GM23248 (cell line): ENCODE data around the gene ORC2. TPM values are rescaled to one million over a fixed set of nuclear protein-coding genes. Genes with fewer than 3 reads are reported as not detected.

Experiments used
- DNase-seq: peaks from one replicate; pipeline ENCODE4 v3.0.0-alpha.2; 2015
- H2AFZ ChIP-seq: fragments of 200-600 bp; sonication (generic); 2 replicates; pipeline ENCODE4 v1.6.1; 2016; ENCODE audit warnings: antibody characterized with exemption
- H3F3A ChIP-seq: fragments of 200-600 bp; sonication (generic); 2 replicates; pipeline ENCODE4 v1.6.1; 2016; ENCODE audit warnings: mild to moderate bottlenecking, antibody characterized with exemption, mixed run types; ENCODE audit not compliant: insufficient read depth
- H3K27ac ChIP-seq: fragments of 200-600 bp; sonication (generic); 2 replicates; pipeline ENCODE4 v1.5.1; 2016; ENCODE audit warnings: mild to moderate bottlenecking
- H3K27me3 ChIP-seq: fragments of 200-600 bp; sonication (generic); replicated peaks from 2 replicates; pipeline ENCODE4 v1.6.1; 2016; ENCODE audit warnings: mild to moderate bottlenecking; ENCODE audit not compliant: insufficient read depth
- H3K36me3 ChIP-seq: fragments of 200-600 bp; sonication (generic); 2 replicates; pipeline ENCODE4 v1.6.1; 2016; ENCODE audit warnings: low read depth, mild to moderate bottlenecking
- H3K4me1 ChIP-seq: fragments of 200-600 bp; sonication (generic); 2 replicates; pipeline ENCODE4 v1.6.1; 2016; ENCODE audit warnings: mild to moderate bottlenecking; ENCODE audit not compliant: insufficient read depth
- H3K4me2 ChIP-seq: fragments of 200-600 bp; sonication (generic); one replicate; pipeline ENCODE4 v1.6.1; 2016; ENCODE audit warnings: mild to moderate bottlenecking; ENCODE audit not compliant: unreplicated experiment
- H3K4me3 ChIP-seq: fragments of 200-600 bp; sonication (generic); 2 replicates; pipeline ENCODE4 v1.5.1; 2016; ENCODE audit warnings: mild to moderate bottlenecking
- H3K79me2 ChIP-seq: fragments of 200-600 bp; sonication (generic); 2 replicates; pipeline ENCODE4 v1.6.1; 2016; ENCODE audit warnings: mild to moderate bottlenecking; ENCODE audit not compliant: insufficient read depth
- H3K9ac ChIP-seq: fragments of 200-600 bp; sonication (generic); 2 replicates; pipeline ENCODE4 v1.6.1; 2016; ENCODE audit warnings: mild to moderate bottlenecking
- H3K9me2 ChIP-seq: fragments of 200-600 bp; sonication (generic); 2 replicates; pipeline ENCODE4 v1.6.1; 2016; ENCODE audit warnings: mixed run types, mild to moderate bottlenecking, moderate library complexity; ENCODE audit not compliant: insufficient read depth
- H3K9me3 ChIP-seq: fragments of 200-600 bp; sonication (generic); one replicate; pipeline ENCODE4 v1.6.1; 2017; ENCODE audit warnings: low read depth
- H4K20me1 ChIP-seq: fragments of 200-600 bp; sonication (generic); 2 replicates; pipeline ENCODE4 v1.6.0; 2016; ENCODE audit not compliant: insufficient read depth
- EZH2 ChIP-seq: fragments of 200-600 bp; sonication (generic); IDR thresholded peaks from 2 replicates; pipeline ENCODE4 v1.6.1; 2018; ENCODE audit warnings: antibody characterized with exemption, mild to moderate bottlenecking; ENCODE audit not compliant: insufficient read depth, poor library complexity, severe bottlenecking
- EZH2phosphoT487 ChIP-seq: fragments of 200-600 bp; sonication (generic); IDR thresholded peaks from 2 replicates; pipeline ENCODE4 v1.6.1; 2018; ENCODE audit warnings: antibody characterized with exemption, moderate library complexity, mild to moderate bottlenecking, low read depth; ENCODE audit not compliant: insufficient read depth
- WGBS, 2 experiments: methylation state at CpG; one replicate each; pipeline ENCODE4 v1.1.6; 2015 to 2017; ENCODE audit warnings: low lambda C conversion rate in 2 of 2, low coverage in 1 of 2; ENCODE audit errors: missing lambda C conversion rate in 2 of 2; 5-methylcytosine and 5-hydroxymethylcytosine counted together
- in situ Hi-C: fragments of 300-500 bp; cut with MboI; formaldehyde crosslinking; loops from 2 replicates; pipeline ENCODE4 v1.15.0; 2020
- polyA plus RNA-seq: library from polyadenylated mRNA; unstranded; fragments of >200 nt; fragmentation: Nextera tagmentation; extraction: Ambion mirVana; gene quantifications from 2 replicates; pipeline ENCODE4 v1.2.1, GENCODE V29; 2016
- total RNA-seq: library from RNA; depleted of rRNA; stranded (reverse); fragments of >200 nt; shearing (Covaris generic); gene quantifications from 2 replicates; pipeline ENCODE4 v1.2.3, GENCODE V29; 2014; rRNA removed

The ORC2 gene
- total RNA-seq (8.1 and 8.8 TPM in 2 replicates), polyA plus RNA-seq (5.4 and 8.0 TPM in 2 replicates)

DNA sequence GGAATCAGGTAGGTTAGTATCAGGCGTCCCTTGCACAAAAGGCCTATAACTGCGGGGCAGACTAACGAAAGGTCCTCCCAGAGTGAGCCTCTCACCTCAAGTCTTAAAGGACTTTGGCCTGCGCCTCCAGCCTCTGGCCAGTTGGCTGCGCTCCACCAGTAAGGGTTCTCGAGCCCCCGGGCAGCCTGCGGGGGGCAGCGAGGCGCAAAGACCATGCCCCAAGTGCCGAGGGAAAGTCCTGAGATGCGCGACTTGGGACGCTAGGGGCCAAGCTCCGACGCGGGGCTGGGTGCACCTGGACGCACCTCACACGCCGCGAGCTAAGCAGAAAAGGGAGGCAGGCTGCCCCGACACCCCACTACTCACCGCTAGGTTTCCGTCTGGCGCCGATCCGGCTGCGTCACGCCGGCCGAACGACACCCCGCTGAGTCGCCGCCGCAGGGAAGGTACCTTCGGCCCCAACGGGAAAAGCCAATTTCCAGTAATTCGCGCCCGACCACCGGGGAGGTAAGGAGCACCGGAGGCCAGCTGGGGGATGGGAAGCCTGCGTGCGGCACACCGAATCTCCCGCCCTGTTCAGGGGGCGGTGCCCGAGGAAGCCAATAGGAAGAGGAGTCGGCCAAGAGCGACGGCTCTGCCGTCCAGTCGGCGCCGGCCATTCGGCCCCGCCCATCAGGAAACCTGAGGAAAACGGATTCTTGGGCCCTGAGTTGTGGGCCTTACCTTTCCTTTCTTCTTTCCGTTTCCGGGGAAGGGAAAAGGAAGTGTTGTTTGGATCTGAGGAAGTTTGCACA is at the start of gene ORC2:
ORC2 (minus strand) TSS at position 537 of the 794 bp plus-strand sequence. CDS start 5,537 bp downstream, outside the sequence.
- peak within 1 kb of the TSS; percentile 97 for H3K4me3 ChIP-seq
- H3K36me3 ChIP-seq: no peaks in the 10 kb centered on the region
- H4K20me1 ChIP-seq: no peaks in the 10 kb centered on the region
- H3K27me3 ChIP-seq: no peaks in the 10 kb centered on the region
- peaks cover 62% of the 10 kb centered on the region for H3K79me2 ChIP-seq
- DNase-seq: peak; percentile 97
- 0 to 1% methylated on average over 59 to 61 of the region's 61 CpGs for WGBS, 2 experiments
- peak within 1 kb of the TSS; percentile 97 for H2AFZ ChIP-seq
- H3K4me1 ChIP-seq: peaks cover 32% of the 10 kb centered on the region
- TF ChIP-seq EZH2: no peak
- TF ChIP-seq EZH2phosphoT487: no peak
- H3K4me2 ChIP-seq: peak within 1 kb of the TSS; percentile 86
- H3K9me3 ChIP-seq: no peaks in the 10 kb centered on the region
- H3F3A ChIP-seq: peaks cover 24% of the 10 kb centered on the region
- H3K9ac ChIP-seq: peak within 1 kb of the TSS; percentile 86
- in situ Hi-C loops: no loop called here
- H3K27ac ChIP-seq: peak within 1 kb of the TSS; percentile 68
- no peaks in the 10 kb centered on the region for H3K9me2 ChIP-seq

DNA sequence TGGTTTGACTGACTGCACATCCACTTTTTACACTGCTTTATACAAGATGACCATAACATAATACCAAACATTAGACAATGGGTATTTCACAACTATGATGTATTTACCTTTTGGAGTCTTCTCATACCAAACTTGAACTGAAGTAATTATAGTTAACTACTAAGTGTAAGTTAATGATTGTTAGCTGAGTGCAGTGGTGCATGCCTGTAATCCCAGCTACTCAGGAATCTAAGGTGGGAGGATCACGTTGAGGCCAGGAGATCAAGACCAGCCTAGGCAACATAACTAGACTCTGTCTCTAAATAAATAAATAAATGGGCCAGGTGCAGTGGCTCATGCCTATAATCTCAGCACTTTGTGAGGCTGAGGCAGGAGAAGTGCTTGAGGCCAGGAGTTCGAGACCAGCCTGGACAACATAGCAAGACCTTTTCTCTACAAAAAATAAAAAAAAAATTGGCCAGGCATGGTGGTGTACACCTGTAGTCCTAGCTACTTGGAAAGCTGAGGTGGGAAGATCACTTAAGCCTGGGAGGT is 44.9 kb upstream of the ORC2 start:
- TF ChIP-seq EZH2phosphoT487: no peak
- TF ChIP-seq EZH2: no peak
- H3K4me1 ChIP-seq: no peaks in the 10 kb centered on the region
- H3K79me2 ChIP-seq: no peaks in the 10 kb centered on the region
- H3K9me3 ChIP-seq: no peaks in the 10 kb centered on the region
- H3K36me3 ChIP-seq: peaks cover 24% of the 10 kb centered on the region
- H3K27me3 ChIP-seq: no peaks in the 10 kb centered on the region
- H3K27ac ChIP-seq: no peak overlapping the region
- no peak overlapping the region for H3K4me2 ChIP-seq
- H4K20me1 ChIP-seq: no peaks in the 10 kb centered on the region
- H3F3A ChIP-seq: no peaks in the 10 kb centered on the region
- 98 to 100% methylated on average over 2 of the region's 2 CpGs for WGBS, 2 experiments
- H3K9ac ChIP-seq: no peak overlapping the region
- in situ Hi-C loops: no loop called here
- no peak overlapping the region for H3K4me3 ChIP-seq
- no peaks in the 10 kb centered on the region for H3K9me2 ChIP-seq
- H2AFZ ChIP-seq: no peak overlapping the region
- no peak for DNase-seq

DNA sequence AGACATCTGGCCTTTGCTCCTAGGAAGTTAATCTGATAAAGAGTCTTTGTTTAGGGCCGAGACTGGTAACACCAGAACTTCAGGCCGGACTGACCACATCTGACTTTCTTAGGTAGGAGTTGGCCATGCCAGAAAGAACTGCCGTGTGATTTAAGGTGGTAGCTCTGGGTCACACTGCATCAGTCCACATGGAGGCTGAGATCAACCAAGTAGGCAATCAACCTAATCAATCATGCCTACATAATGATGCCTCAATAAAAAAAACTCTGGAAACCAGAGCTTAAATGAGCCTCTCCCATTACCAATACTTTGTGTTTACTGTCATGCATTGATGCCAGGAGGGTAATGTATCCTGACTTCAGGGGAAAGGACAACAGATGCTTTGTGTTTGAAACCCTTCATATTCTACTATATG is 44.1 kb upstream of the ORC2 start:
- H3K4me2 ChIP-seq: no peak overlapping the region
- H3K36me3 ChIP-seq: peaks cover 24% of the 10 kb centered on the region
- no peaks in the 10 kb centered on the region for H3F3A ChIP-seq
- H2AFZ ChIP-seq: no peak overlapping the region
- no peaks in the 10 kb centered on the region for H3K4me1 ChIP-seq
- 72 to 89% methylated on average over 3 of the region's 3 CpGs for WGBS, 2 experiments
- no peak overlapping the region for H3K4me3 ChIP-seq
- H3K9ac ChIP-seq: no peak overlapping the region
- H3K27me3 ChIP-seq: no peaks in the 10 kb centered on the region
- DNase-seq: no peak
- no peaks in the 10 kb centered on the region for H4K20me1 ChIP-seq
- no peaks in the 10 kb centered on the region for H3K9me2 ChIP-seq
- no peaks in the 10 kb centered on the region for H3K9me3 ChIP-seq
- in situ Hi-C loops: no loop called here
- H3K27ac ChIP-seq: no peak overlapping the region
- no peak for TF ChIP-seq EZH2phosphoT487
- TF ChIP-seq EZH2: no peak
- H3K79me2 ChIP-seq: no peaks in the 10 kb centered on the region

DNA sequence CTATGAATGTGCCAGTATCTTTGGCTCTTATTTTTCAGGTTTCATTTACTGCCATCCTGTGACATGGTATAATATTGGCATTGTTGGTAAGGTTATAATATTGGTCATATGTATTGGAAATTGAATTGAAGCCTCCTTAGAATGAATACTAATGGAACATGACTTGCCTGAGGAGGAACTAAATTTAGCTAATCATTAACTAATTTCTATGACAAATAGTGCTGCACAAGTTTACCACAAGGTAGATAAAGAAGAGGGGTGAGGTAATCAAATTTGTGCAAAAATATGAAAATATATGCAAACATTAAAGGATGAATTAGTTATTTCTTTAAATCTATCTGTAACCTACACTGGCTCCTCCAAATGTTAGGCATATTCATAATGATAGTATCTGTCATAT is 43.2 kb upstream of the ORC2 start:
- H2AFZ ChIP-seq: no peak overlapping the region
- H3K79me2 ChIP-seq: no peaks in the 10 kb centered on the region
- H3K4me1 ChIP-seq: no peaks in the 10 kb centered on the region
- H3F3A ChIP-seq: no peaks in the 10 kb centered on the region
- no peak for TF ChIP-seq EZH2
- TF ChIP-seq EZH2phosphoT487: no peak
- H3K9me2 ChIP-seq: no peaks in the 10 kb centered on the region
- peaks cover 22% of the 10 kb centered on the region for H3K36me3 ChIP-seq
- no peak for DNase-seq
- in situ Hi-C loops: no loop called here
- H3K27ac ChIP-seq: no peak overlapping the region
- no peaks in the 10 kb centered on the region for H3K27me3 ChIP-seq
- no peak overlapping the region for H3K4me3 ChIP-seq
- H3K9ac ChIP-seq: no peak overlapping the region
- no peaks in the 10 kb centered on the region for H4K20me1 ChIP-seq
- H3K4me2 ChIP-seq: no peak overlapping the region
- H3K9me3 ChIP-seq: no peaks in the 10 kb centered on the region
